ENCODE data around the gene DGKA. TPM values are rescaled to one million over a fixed set of nuclear protein-coding genes. Genes with fewer than 3 reads are reported as not detected.

DGKA gene
- total and polyA plus RNA-seq, 2 of the 13 experiments (the other 11 are each of a cell fraction or from before 2014, with no cell fraction given), result 2.4 to 5.4 TPM

GRCh38 chr12:55940065-55940732 is 9.2 kb downstream of the DGKA start (continued):
- TF ChIP-seq ZNF274 (CRISPR knock-in tag; IDR thresholded peaks at IDR 0.05) (peak; percentile 79; the same call in 1 of the 2 replicates), DR1 (CRISPR knock-in tag; IDR thresholded peaks at IDR 0.05) (no peak), ZNF800 (CRISPR knock-in tag; IDR thresholded peaks at IDR 0.05) (no peak), KDM4B (CRISPR knock-in tag; IDR thresholded peaks at IDR 0.05) (no peak), HMG20B (CRISPR knock-in tag; conservative IDR thresholded peaks at IDR 0.05) (no peak), ZNF558 (CRISPR knock-in tag; IDR thresholded peaks at IDR 0.05; ENCODE audit: borderline replicate concordance) (no peak), MTA1 (CRISPR knock-in tag; IDR thresholded peaks at IDR 0.05; ENCODE audit: borderline replicate concordance) (no peak), SKI (IDR thresholded peaks at IDR 0.05; ENCODE audit: partially characterized antibody) (no peak)
- TF ChIP-seq, protein P1, sequence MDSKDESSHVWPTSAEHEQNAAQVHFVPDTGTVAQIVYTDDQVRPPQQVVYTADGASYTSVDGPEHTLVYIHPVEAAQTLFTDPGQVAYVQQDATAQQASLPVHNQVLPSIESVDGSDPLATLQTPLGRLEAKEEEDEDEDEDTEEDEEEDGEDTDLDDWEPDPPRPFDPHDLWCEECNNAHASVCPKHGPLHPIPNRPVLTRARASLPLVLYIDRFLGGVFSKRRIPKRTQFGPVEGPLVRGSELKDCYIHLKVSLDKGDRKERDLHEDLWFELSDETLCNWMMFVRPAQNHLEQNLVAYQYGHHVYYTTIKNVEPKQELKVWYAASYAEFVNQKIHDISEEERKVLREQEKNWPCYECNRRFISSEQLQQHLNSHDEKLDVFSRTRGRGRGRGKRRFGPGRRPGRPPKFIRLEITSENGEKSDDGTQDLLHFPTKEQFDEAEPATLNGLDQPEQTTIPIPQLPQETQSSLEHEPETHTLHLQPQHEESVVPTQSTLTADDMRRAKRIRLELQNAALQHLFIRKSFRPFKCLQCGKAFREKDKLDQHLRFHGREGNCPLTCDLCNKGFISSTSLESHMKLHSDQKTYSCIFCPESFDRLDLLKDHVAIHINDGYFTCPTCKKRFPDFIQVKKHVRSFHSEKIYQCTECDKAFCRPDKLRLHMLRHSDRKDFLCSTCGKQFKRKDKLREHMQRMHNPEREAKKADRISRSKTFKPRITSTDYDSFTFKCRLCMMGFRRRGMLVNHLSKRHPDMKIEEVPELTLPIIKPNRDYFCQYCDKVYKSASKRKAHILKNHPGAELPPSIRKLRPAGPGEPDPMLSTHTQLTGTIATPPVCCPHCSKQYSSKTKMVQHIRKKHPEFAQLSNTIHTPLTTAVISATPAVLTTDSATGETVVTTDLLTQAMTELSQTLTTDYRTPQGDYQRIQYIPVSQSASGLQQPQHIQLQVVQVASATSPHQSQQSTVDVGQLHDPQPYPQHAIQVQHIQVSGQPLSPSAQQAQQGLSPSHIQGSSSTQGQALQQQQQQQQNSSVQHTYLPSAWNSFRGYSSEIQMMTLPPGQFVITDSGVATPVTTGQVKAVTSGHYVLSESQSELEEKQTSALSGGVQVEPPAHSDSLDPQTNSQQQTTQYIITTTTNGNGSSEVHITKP (CRISPR knock-in tag; IDR thresholded peaks at IDR 0.05; ENCODE audit: low read depth), result no peak
- TF ChIP-seq, protein P2, sequence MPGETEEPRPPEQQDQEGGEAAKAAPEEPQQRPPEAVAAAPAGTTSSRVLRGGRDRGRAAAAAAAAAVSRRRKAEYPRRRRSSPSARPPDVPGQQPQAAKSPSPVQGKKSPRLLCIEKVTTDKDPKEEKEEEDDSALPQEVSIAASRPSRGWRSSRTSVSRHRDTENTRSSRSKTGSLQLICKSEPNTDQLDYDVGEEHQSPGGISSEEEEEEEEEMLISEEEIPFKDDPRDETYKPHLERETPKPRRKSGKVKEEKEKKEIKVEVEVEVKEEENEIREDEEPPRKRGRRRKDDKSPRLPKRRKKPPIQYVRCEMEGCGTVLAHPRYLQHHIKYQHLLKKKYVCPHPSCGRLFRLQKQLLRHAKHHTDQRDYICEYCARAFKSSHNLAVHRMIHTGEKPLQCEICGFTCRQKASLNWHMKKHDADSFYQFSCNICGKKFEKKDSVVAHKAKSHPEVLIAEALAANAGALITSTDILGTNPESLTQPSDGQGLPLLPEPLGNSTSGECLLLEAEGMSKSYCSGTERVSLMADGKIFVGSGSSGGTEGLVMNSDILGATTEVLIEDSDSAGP (CRISPR knock-in tag; IDR thresholded peaks at IDR 0.05; ENCODE audit: borderline replicate concordance), result peak; percentile 68
- TF ChIP-seq, protein P3, sequence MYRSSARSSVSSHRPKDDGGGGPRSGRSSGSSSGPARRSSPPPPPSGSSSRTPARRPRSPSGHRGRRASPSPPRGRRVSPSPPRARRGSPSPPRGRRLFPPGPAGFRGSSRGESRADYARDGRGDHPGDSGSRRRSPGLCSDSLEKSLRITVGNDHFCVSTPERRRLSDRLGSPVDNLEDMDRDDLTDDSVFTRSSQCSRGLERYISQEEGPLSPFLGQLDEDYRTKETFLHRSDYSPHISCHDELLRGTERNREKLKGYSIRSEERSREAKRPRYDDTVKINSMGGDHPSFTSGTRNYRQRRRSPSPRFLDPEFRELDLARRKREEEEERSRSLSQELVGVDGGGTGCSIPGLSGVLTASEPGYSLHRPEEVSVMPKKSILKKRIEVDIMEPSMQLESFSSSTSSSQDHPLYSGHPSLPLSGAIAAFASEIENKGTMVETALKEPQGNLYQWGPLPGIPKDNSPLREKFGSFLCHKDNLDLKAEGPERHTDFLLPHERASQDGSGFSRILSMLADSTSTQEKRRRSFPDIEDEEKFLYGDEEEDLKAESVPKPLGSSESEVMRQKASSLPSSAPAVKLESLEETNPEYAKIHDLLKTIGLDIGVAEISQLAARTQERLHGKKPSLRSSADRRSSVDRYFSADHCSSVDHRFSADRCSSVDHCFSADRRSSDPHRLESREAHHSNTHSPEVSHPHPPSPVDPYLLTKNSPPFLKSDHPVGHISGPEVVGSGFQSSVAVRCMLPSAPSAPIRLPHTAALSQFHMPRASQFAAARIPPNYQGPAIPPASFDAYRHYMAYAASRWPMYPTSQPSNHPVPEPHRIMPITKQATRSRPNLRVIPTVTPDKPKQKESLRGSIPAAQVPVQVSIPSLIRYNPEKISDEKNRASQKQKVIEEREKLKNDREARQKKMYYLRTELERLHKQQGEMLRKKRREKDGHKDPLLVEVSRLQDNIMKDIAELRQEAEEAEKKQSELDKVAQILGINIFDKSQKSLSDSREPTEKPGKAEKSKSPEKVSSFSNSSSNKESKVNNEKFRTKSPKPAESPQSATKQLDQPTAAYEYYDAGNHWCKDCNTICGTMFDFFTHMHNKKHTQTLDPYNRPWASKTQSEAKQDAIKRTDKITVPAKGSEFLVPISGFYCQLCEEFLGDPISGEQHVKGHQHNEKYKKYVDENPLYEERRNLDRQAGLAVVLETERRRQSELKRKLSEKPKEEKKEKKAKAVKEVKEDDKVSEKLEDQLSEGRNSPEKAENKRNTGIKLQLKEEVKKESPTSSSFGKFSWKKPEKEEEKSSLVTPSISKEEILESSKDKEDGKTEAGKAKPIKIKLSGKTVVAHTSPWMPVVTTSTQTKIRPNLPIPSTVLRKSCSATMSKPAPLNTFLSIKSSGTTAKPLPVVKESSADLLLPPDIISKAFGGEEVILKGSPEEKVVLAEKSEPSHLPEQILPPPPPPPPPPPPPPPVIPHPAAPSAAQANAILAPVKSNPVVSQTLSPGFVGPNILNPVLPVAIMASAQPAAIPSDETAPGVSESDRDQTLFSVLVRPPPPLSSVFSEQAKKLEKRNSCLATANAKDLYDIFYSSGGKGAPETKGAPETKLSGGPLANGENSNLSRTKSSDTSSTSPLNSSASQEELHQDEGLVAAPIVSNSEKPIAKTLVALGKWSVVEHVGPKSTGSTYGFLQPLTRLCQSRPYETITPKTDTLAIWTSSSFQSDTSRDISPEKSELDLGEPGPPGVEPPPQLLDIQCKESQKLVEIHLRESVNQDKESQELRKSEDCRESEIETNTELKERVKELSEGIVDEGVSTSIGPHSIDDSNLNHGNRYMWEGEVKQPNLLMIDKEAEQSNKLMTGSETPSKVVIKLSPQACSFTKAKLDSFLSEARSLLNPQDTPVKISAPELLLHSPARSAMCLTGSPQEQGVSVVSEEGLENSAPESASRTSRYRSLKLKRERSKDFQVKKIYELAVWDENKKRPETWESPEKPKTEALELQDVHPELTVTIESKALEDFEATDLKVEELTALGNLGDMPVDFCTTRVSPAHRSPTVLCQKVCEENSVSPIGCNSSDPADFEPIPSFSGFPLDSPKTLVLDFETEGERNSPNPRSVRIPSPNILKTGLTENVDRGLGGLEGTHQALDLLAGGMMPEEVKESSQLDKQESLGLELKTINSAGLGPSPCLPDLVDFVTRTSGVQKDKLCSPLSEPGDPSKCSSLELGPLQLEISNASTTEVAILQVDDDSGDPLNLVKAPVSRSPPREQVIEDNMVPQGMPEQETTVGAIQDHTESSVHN (CRISPR knock-in tag; IDR thresholded peaks at IDR 0.05), result no peak; the same call in 1 of the 2 replicates
- TF ChIP-seq, protein P4, sequence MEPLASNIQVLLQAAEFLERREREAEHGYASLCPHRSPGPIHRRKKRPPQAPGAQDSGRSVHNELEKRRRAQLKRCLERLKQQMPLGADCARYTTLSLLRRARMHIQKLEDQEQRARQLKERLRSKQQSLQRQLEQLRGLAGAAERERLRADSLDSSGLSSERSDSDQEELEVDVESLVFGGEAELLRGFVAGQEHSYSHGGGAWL (CRISPR knock-in tag; IDR thresholded peaks at IDR 0.05), result no peak
